Stomach (tissue), 9 donors: ENCODE measurements around the gene ATP2B2. TPM values are rescaled to one million over a fixed set of nuclear protein-coding genes. Genes with fewer than 3 reads are reported as not detected.
A peak's percentile ranks its signal among the peaks of the same experiment; 100 is the strongest.

ENCODE experiments used
- DNase-seq, 2 donors: peaks; one replicate each; pipeline versions ENCODE4 v3.0.0 to v3.0.0-alpha.2; 2013 to 2019
- H3K27ac ChIP-seq, 5 donors: fragments of 200-600 bp in 4 of 5; sonication (generic) in 4 of 5; one replicate each; pipeline ENCODE4 v1.5.1; 2013 to 2019; ENCODE audit warnings: mild to moderate bottlenecking in 1 of 5, moderate library complexity in 1 of 5
- H3K27me3 ChIP-seq, 3 donors: fragments of 200-600 bp; sonication (generic); one replicate each; pipeline ENCODE4 v1.5.1; 2017 to 2019; ENCODE audit warnings: mixed run types in 1 of 3
- H3K36me3 ChIP-seq, 4 donors: fragments of 200-600 bp; sonication (generic); 1 replicate in 3 of 4; 2 replicates in 1 of 4; pipeline ENCODE4 v1.5.1; 2016 to 2019
- H3K4me1 ChIP-seq, 4 donors: fragments of 200-600 bp; sonication (generic); one replicate each; pipeline ENCODE4 v1.5.1; 2016 to 2019
- H3K4me3 ChIP-seq, 4 donors: fragments of 200-600 bp; sonication (generic) in 3 of 4; one replicate each; pipeline ENCODE4 v1.5.1; 2016 to 2019; ENCODE audit warnings: mild to moderate bottlenecking in 1 of 4
- H3K9me3 ChIP-seq, 4 donors: fragments of 200-600 bp; sonication (generic); one replicate each; pipeline ENCODE4 v1.5.1; 2016 to 2019
- CTCF ChIP-seq, 7 experiments: fragments of 450-650 bp in 4 of 7; fragments of 200-600 bp in 3 of 7; sonication (generic) in 3 of 7; IDR thresholded peaks; one replicate each; pipeline ENCODE4 v1.5.1; 2016 to 2019; ENCODE audit warnings: antibody characterized with exemption in 7 of 7, control low read depth in 2 of 7, mild to moderate bottlenecking in 1 of 7
- EP300 ChIP-seq: sonication (generic); formaldehyde crosslinking; IDR thresholded peaks from one replicate; pipeline ENCODE4 v1.6.1; 2017; ENCODE audit warnings: antibody characterized with exemption
- POLR2A ChIP-seq, 4 donors: fragments of 450-650 bp; IDR thresholded peaks; one replicate each; pipeline ENCODE4 v1.6.1; 2016; ENCODE audit warnings: antibody characterized with exemption in 4 of 4, control low read depth in 2 of 4, mild to moderate bottlenecking in 1 of 4, moderate library complexity in 1 of 4
- POLR2AphosphoS5 ChIP-seq, 3 donors: sonication (generic); formaldehyde crosslinking; IDR thresholded peaks; one replicate each; pipeline ENCODE4 v1.6.1; 2016; ENCODE audit warnings: antibody characterized with exemption in 3 of 3
- WGBS, 5 donors: extraction: QIAGEN DNeasy Blood & Tissue Kit in 3 of 5; methylation state at CpG; one replicate each; pipeline versions ENCODE4 v1.1.5 to v1.1.7; 2013 to 2018; 5-methylcytosine and 5-hydroxymethylcytosine counted together
- intact Hi-C: fragments of 100-400 bp; cut with DNase I; formaldehyde crosslinking; loops from one replicate; pipeline ENCODE4 v1.15.1; 2023; ENCODE audit warnings: low total_unique reads
- polyA plus RNA-seq, 3 donors: library from polyadenylated mRNA; stranded (reverse); fragments of 200-250 nt; gene quantifications; one replicate each; pipeline ENCODE4 v1.2.3, GENCODE V29; 2013
- total RNA-seq, 5 donors: library from RNA; depleted of rRNA; stranded (reverse); fragments of >200 nt; gene quantifications; one replicate each; pipeline versions ENCODE4 v1.1.0 to v1.2.3, GENCODE V29; 2014 to 2016
- donor health status: healthy with polysubstance abuse.
- donor health status: Bipolar disorder and iron deficiency.
- donor health status: healthy.

The ATP2B2 gene
- total and polyA plus RNA-seq, 8 donors = 0.03 to 0.37 TPM; not detected in 6

- no peak for DNase-seq
- Histone ChIP-seq H3K36me3 (no peaks in the 10 kb centered on the region), H3K4me1 (peaks cover 12 to 14% (median 13%) of the 10 kb centered on the region in 4 donors), H3K27ac (no peak overlapping the region), H3K9me3 (no peaks in the 10 kb centered on the region), H3K27me3 (peaks cover 0 to 50% (median 39%) of the 10 kb centered on the region in 3 donors), H3K4me3 (no peak overlapping the region)
- 88 to 91% (median 90%) methylated on average over 5 to 9 of the region's 9 CpGs for WGBS, 5 donors
- intact Hi-C loops = no loop called here
- no peak for TF ChIP-seq POLR2A (IDR thresholded peaks at IDR 0.05)
- TF ChIP-seq CTCF (IDR thresholded peaks at IDR 0.05) = no peak
- TF ChIP-seq EP300 = no peak
- no peak for TF ChIP-seq POLR2AphosphoS5 (IDR thresholded peaks at IDR 0.05)
These were observed 1.9 kb upstream of the ATP2B2 start for GRCh38 chr3:10507331-10507730.

- TF ChIP-seq EP300 (no peak), CTCF (IDR thresholded peaks at IDR 0.05) (no peak), POLR2AphosphoS5 (IDR thresholded peaks at IDR 0.05) (no peak), POLR2A (IDR thresholded peaks at IDR 0.05) (no peak)
- no peak overlapping the region for H3K4me3 ChIP-seq
- H3K27ac ChIP-seq = no peak overlapping the region
- peaks cover 0 to 57% (median 39%) of the 10 kb centered on the region in 3 donors for H3K27me3 ChIP-seq
- H3K4me1 ChIP-seq = peaks cover 12 to 14% (median 13%) of the 10 kb centered on the region in 4 donors
- WGBS, 5 donors = 75 to 93% (median 88%) methylated on average over 6 to 14 of the region's 14 CpGs
- intact Hi-C loops = no loop called here
- DNase-seq = no peak
- no peaks in the 10 kb centered on the region for H3K36me3 ChIP-seq
- no peaks in the 10 kb centered on the region for H3K9me3 ChIP-seq
These were observed 1.3 kb upstream of the ATP2B2 start for GRCh38 chr3:10506696-10507095.

- no peak for DNase-seq
- Histone ChIP-seq H3K4me3 (peak overlapping the region; percentile 33 to 42 (median 39)), H3K36me3 (no peaks in the 10 kb centered on the region), H3K4me1 (peaks cover 12 to 14% (median 13%) of the 10 kb centered on the region in 4 donors), H3K9me3 (no peaks in the 10 kb centered on the region), H3K27me3 (peaks cover 0 to 64% (median 39%) of the 10 kb centered on the region in 3 donors), H3K27ac (no peak overlapping the region)
- intact Hi-C loops = no loop called here
- WGBS, 5 donors = 26 to 30% (median 29%) methylated on average over 16 to 22 of the region's 22 CpGs
- TF ChIP-seq POLR2A (IDR thresholded peaks at IDR 0.05) = no peak
- no peak for TF ChIP-seq EP300
- TF ChIP-seq POLR2AphosphoS5 (IDR thresholded peaks at IDR 0.05) = no peak
- no peak for TF ChIP-seq CTCF (IDR thresholded peaks at IDR 0.05)
These were observed 602 bp upstream of the ATP2B2 start for GRCh38 chr3:10505791-10506585.

GRCh38 chr3:10504171-10505049, 976 bp downstream of the ATP2B2 start:
- no peaks in the 10 kb centered on the region for H3K36me3 ChIP-seq
- DNase-seq = no peak
- no peaks in the 10 kb centered on the region for H3K9me3 ChIP-seq
- TF ChIP-seq CTCF (IDR thresholded peaks at IDR 0.05) (no peak), EP300 (no peak), POLR2A (IDR thresholded peaks at IDR 0.05) (no peak), POLR2AphosphoS5 (IDR thresholded peaks at IDR 0.05) (no peak)
- 47 to 69% (median 59%) methylated on average over 12 to 25 of the region's 25 CpGs for WGBS, 5 donors
- peak overlapping the region in 1 of 4 donors; percentile 42 for H3K4me3 ChIP-seq
- peaks cover 0 to 74% (median 39%) of the 10 kb centered on the region in 3 donors for H3K27me3 ChIP-seq
- peaks cover 12 to 14% (median 13%) of the 10 kb centered on the region in 4 donors for H3K4me1 ChIP-seq
- no peak overlapping the region for H3K27ac ChIP-seq
- intact Hi-C loops = no loop called here
